K562 (cell line): ENCODE data around the gene ZNRF2. TPM values are rescaled to one million over a fixed set of nuclear protein-coding genes. Genes with fewer than 3 reads are reported as not detected.

ENCODE experiments used
- ATAC-seq: fragments of 200-7000 bp; cut with Tn5 transposase; 3 replicates; pipeline ENCODE4 v1.9.1; 2020; ENCODE audit warnings: moderate library complexity
- BruUV-seq: library from RNA; stranded (reverse); fragments of 400-500 nt; replicated peaks from 2 replicates; lab custom pipeline; 2021; lab: Mats Ljungman, UMichigan
- CTCF ChIA-PET: fragments of 300-600 bp; formaldehyde crosslinking; extraction: SDS; loops from one replicate; lab custom pipeline; 2021; ENCODE audit warnings: low intra/inter-chr PET ratio; lab: Yijun Ruan, JAX
- POLR2A ChIA-PET: fragments of 300-600, 350-650 bp; sonication (Branson Sonifier 250); formaldehyde crosslinking; extraction: SDS; loops from one replicate; lab custom pipeline; 2021; ENCODE audit warnings: antibody characterized with exemption, inconsistent platforms; lab: Yijun Ruan, JAX
- DNase-seq, 4 experiments: peaks; one replicate each; pipeline versions ENCODE4 v3.0.0 to v3.0.0-alpha.2; 2011 to 2018; ENCODE audit warnings: low spot score in 3 of 4, mixed read lengths in 3 of 4; ENCODE audit errors: extremely low read depth in 1 of 4
- FAIRE-seq: peaks from 2 replicates; lab custom pipeline; 2011; peaks lifted over from hg19 to GRCh38; lab: Jason Lieb, UNC
- H2AFZ ChIP-seq: 2 replicates; pipeline ENCODE4 v1.6.0; 2011; ENCODE audit warnings: low read depth, low read length, control low read depth, inconsistent platforms
- H3K27ac ChIP-seq: fragments of 200-600 bp; 3 replicates; pipeline ENCODE4 v1.8.0; 2011; ENCODE audit warnings: low read depth, mild to moderate bottlenecking, control low read depth, inconsistent platforms, low read length, moderate library complexity, mixed read lengths; ENCODE audit errors: extremely low read depth
- H3K27me3 ChIP-seq, 2 experiments: fragments of 300-600 bp in 1 of 2; 2 replicates in 1 of 2; 3 replicates in 1 of 2; pipeline versions ENCODE4 v1.6.0 to v1.8.0; 2011; ENCODE audit warnings: inconsistent platforms in 2 of 2, low read length in 2 of 2, mild to moderate bottlenecking in 1 of 2, mixed read lengths in 1 of 2, moderate library complexity in 1 of 2; ENCODE audit not compliant: control insufficient read depth in 2 of 2, insufficient read depth in 2 of 2
- H3K36me3 ChIP-seq: fragments of 300-600 bp; 3 replicates; pipeline ENCODE4 v1.8.0; 2011; ENCODE audit warnings: mild to moderate bottlenecking, low read length, inconsistent platforms; ENCODE audit not compliant: control insufficient read depth, insufficient read depth
- H3K4me1 ChIP-seq, 2 experiments: fragments of 200-600 bp in 1 of 2; replicated peaks in 1 of 2; 2 replicates in 1 of 2; 3 replicates in 1 of 2; pipeline versions ENCODE4 v1.5.1 to v1.8.0; 2011; ENCODE audit warnings: inconsistent platforms in 2 of 2, low read length in 2 of 2, mild to moderate bottlenecking in 1 of 2, mixed read lengths in 1 of 2, moderate library complexity in 1 of 2; ENCODE audit not compliant: control insufficient read depth in 2 of 2, insufficient read depth in 2 of 2
- H3K4me2 ChIP-seq: 2 replicates; pipeline ENCODE4 v1.6.1; 2011; ENCODE audit warnings: low read length, control low read depth, inconsistent platforms, mixed read lengths; ENCODE audit not compliant: insufficient read depth
- H3K4me3 ChIP-seq: fragments of 200-600 bp; sonication (generic), shearing (Covaris generic); 2 replicates; pipeline ENCODE4 v1.5.1; 2016; ENCODE audit warnings: control low read depth, inconsistent platforms
- H3K79me2 ChIP-seq: fragments of 200-600 bp; 3 replicates; pipeline ENCODE4 v1.8.0; 2011; ENCODE audit warnings: low read length, inconsistent platforms; ENCODE audit not compliant: control insufficient read depth, insufficient read depth
- H3K9ac ChIP-seq, 2 experiments: 2 replicates each; pipeline versions ENCODE4 v1.6.0 to v1.6.1; 2011; ENCODE audit warnings: low read depth in 2 of 2, low read length in 2 of 2, control low read depth in 1 of 2, inconsistent platforms in 1 of 2, mild to moderate bottlenecking in 1 of 2, mixed read lengths in 1 of 2; ENCODE audit not compliant: insufficient read depth in 1 of 2
- H3K9me1 ChIP-seq: one replicate; pipeline ENCODE4 v1.6.0; 2011; ENCODE audit warnings: inconsistent platforms, mild to moderate bottlenecking, low read length, moderate library complexity; ENCODE audit not compliant: control insufficient read depth, insufficient read depth
- H3K9me3 ChIP-seq: replicated peaks from 2 replicates; pipeline ENCODE4 v1.5.1; 2011; ENCODE audit warnings: low read depth, low read length, inconsistent platforms; ENCODE audit not compliant: control insufficient read depth, insufficient read depth
- H4K20me1 ChIP-seq: replicated peaks from 2 replicates; pipeline ENCODE4 v1.6.1; 2011; ENCODE audit warnings: low read length, inconsistent platforms, mixed read lengths; ENCODE audit not compliant: control insufficient read depth, insufficient read depth
- ATF1 ChIP-seq, 2 experiments: fragments of 450-650 bp in 1 of 2; IDR thresholded peaks; 2 replicates each; pipeline ENCODE4 v1.6.1; 2016; ENCODE audit warnings: missing compliant biosample characterization in 1 of 2, missing genetic modification characterization in 1 of 2
- BCOR ChIP-seq: fragments of 450-650 bp; IDR thresholded peaks from 2 replicates; pipeline ENCODE4 v1.6.1; 2016
- FOXJ2 ChIP-seq: fragments of 200-800 bp; sonication (Bioruptor generic); IDR thresholded peaks from 2 replicates; pipeline ENCODE4 v1.6.1; 2016; ENCODE audit warnings: missing genetic modification characterization, missing compliant biosample characterization
- GTF2F1 ChIP-seq: IDR thresholded peaks from 2 replicates; pipeline ENCODE4 v1.6.1; 2011; ENCODE audit warnings: low read depth, low read length, improper control_type of control experiment
- HMG20B ChIP-seq: fragments of 250-450 bp; sonication (Bioruptor Pico); IDR thresholded peaks from 2 replicates; pipeline ENCODE4 v1.5.0; 2021; ENCODE audit warnings: mild to moderate bottlenecking
- HNRNPL ChIP-seq: fragments of 200-400 bp; formaldehyde crosslinking; IDR thresholded peaks from 2 replicates; pipeline ENCODE4 v1.6.1; 2017; ENCODE audit warnings: low read depth, mild to moderate bottlenecking, low read length
- PCBP2 ChIP-seq: fragments of 200-400 bp; formaldehyde crosslinking; IDR thresholded peaks from 2 replicates; pipeline ENCODE4 v1.6.1; 2018; ENCODE audit warnings: low read length, low read depth, mild to moderate bottlenecking, moderate library complexity; ENCODE audit not compliant: poor library complexity, severe bottlenecking
- PHF21A ChIP-seq: fragments of 450-650 bp; IDR thresholded peaks from 2 replicates; pipeline ENCODE4 v1.6.1; 2017; ENCODE audit warnings: low read depth, borderline replicate concordance
- POLR2A ChIP-seq: fragments of 450-650 bp; conservative IDR thresholded peaks from 2 replicates; pipeline ENCODE4 v1.6.1; 2016
- SMARCA5 ChIP-seq: fragments of 450-650 bp; IDR thresholded peaks from 2 replicates; pipeline ENCODE4 v1.6.1; 2016
- SMC3 ChIP-seq: conservative IDR thresholded peaks from 2 replicates; pipeline ENCODE4 v1.6.1; 2011; ENCODE audit warnings: low read depth, low read length, improper control_type of control experiment; ENCODE audit not compliant: insufficient read depth
- XRCC5 ChIP-seq: fragments of 200-400 bp; formaldehyde crosslinking; IDR thresholded peaks from 2 replicates; pipeline ENCODE4 v1.6.1; 2017; ENCODE audit warnings: low read depth, mild to moderate bottlenecking, low read length
- ZNF316 ChIP-seq: fragments of 450-650 bp; IDR thresholded peaks from 2 replicates; pipeline ENCODE4 v1.6.1; 2016
- ZNF695 ChIP-seq: fragments of 450-650 bp; formaldehyde crosslinking; IDR thresholded peaks from 2 replicates; pipeline ENCODE4 v1.4.0; 2020; ENCODE audit warnings: mild to moderate bottlenecking, moderate library complexity
- WGBS: fragments of 100-300 bp; shearing (Covaris generic); methylation state at CpG from one replicate; pipeline ENCODE4 v1.1.6; 2016; ENCODE audit warnings: low coverage, mixed read lengths; ENCODE audit not compliant: insufficient coverage; ENCODE audit errors: missing lambda C conversion rate; 5-methylcytosine and 5-hydroxymethylcytosine counted together
- in situ Hi-C: fragments of 300-500 bp; cut with MboI; formaldehyde crosslinking; loops from 4 replicates; pipeline ENCODE4 v1.15.0; 2018; ENCODE audit warnings: inconsistent platforms, mixed read lengths
- intact Hi-C: fragments of 100-400 bp; cut with micrococcal nuclease; formaldehyde crosslinking; loops from 2 replicates; pipeline ENCODE4 v1.14.2; 2022
- polyA plus RNA-seq, 8 experiments: library from polyadenylated mRNA; depleted of rRNA in 4 of 8; stranded (reverse) in 5 of 8; unstranded in 3 of 8; fragments of >200 nt; fragmentation: Nextera tagmentation in 2 of 8; fragmentation: Illumina TruSeq in 1 of 8; extraction: Ambion mirVana in 2 of 8; extraction: Trizol in 1 of 8; gene quantifications; 2 replicates each; pipeline versions ENCODE4 v1.2.1 to v1.2.3, GENCODE V29; 2011 to 2014; ENCODE audit warnings: inconsistent platforms in 1 of 8, missing spikeins in 1 of 8
- total RNA-seq, 7 experiments: library from RNA; depleted of rRNA in 6 of 7; stranded (reverse); fragments of >200 nt in 6 of 7; fragmentation: Illumina TruSeq in 2 of 7; extraction: Trizol in 2 of 7; gene quantifications; 2 replicates each; pipeline versions ENCODE4 v1.2.1 to v1.2.3, GENCODE V29; 2011 to 2021; ENCODE audit warnings: low replicate concordance in 1 of 7
- TF ChIP-seq, protein P1 (sequence below): sonication (generic); formaldehyde crosslinking; IDR thresholded peaks from 2 replicates; pipeline ENCODE4 v1.8.0; 2023; ENCODE audit warnings: mild to moderate bottlenecking, missing genetic modification reagents
- TF ChIP-seq, protein P2 (sequence below), 2 experiments: fragments of 250-450 bp in 1 of 2; fragments of 450-650 bp in 1 of 2; sonication (Bioruptor Pico) in 1 of 2; IDR thresholded peaks; 2 replicates each; pipeline versions ENCODE4 v1.6.1 to v1.8.0; 2016 to 2021; ENCODE audit warnings: mild to moderate bottlenecking in 2 of 2, moderate library complexity in 2 of 2, missing compliant biosample characterization in 1 of 2, missing genetic modification characterization in 1 of 2
- TF ChIP-seq, protein P3 (sequence below): sonication (generic); formaldehyde crosslinking; IDR thresholded peaks from 2 replicates; pipeline ENCODE4 v1.9.0; 2022; ENCODE audit warnings: mild to moderate bottlenecking, missing genetic modification reagents

Gene ZNRF2
- total and polyA plus RNA-seq, 9 of the 15 experiments (the other 6 are each of a cell fraction or from before 2014, with no cell fraction given), result 1.1 to 13.9 (median 5.5) TPM

DNA sequence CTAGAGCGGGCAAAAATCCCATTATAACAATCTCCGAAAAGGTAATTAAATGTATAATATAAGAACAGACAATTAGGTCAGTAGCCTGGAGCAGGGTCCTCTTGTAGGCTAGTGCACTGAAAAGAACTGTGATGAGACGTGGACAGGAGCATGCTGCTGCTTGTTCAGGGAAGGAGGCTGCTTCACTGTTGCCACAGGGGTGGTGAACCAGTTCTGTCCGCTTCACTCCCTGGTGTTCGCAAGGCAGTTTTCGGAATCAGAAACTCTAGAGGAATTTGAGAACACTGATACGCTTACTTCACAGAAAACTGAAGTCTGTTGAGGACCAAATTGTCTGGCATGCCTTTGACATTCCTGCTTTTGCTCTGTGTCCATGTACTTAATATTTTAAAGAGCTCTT is 17.4 kb downstream of the ZNRF2 start:
- FAIRE-seq (no peak), ATAC-seq (no peak), DNase-seq (no peak)
- no peaks in the 10 kb centered on the region for H3K4me1 ChIP-seq
- BruUV-seq, result no TSS peak
- no peaks in the 10 kb centered on the region for H4K20me1 ChIP-seq
- H2AFZ ChIP-seq, result no peak overlapping the region
- intact Hi-C loops (no loop called here), in situ Hi-C loops (no loop called here)
- H3K4me3 ChIP-seq, result no peak overlapping the region
- WGBS, result 93% methylated on average over 7 of the region's 7 CpGs
- no peaks in the 10 kb centered on the region for H3K27me3 ChIP-seq
- H3K79me2 ChIP-seq, result peaks cover 50% of the 10 kb centered on the region
- no peak overlapping the region for H3K27ac ChIP-seq
- H3K4me2 ChIP-seq, result no peak overlapping the region
- TF ChIP-seq SMC3 (no peak), SMARCA5 (no peak), FOXJ2 (no peak), GTF2F1 (no peak), ZNF316 (no peak), HMG20B (CRISPR knock-in tag) (no peak), POLR2A (no peak), HNRNPL (no peak), ZNF695 (CRISPR knock-in tag) (no peak), PHF21A (no peak), ATF1 (CRISPR knock-in tag; IDR thresholded peaks at IDR 0.05) (no peak), ATF1 (tag; IDR thresholded peaks at IDR 0.05) (no peak), PCBP2 (no peak), XRCC5 (no peak), BCOR (no peak)
- TF ChIP-seq, protein P1, sequence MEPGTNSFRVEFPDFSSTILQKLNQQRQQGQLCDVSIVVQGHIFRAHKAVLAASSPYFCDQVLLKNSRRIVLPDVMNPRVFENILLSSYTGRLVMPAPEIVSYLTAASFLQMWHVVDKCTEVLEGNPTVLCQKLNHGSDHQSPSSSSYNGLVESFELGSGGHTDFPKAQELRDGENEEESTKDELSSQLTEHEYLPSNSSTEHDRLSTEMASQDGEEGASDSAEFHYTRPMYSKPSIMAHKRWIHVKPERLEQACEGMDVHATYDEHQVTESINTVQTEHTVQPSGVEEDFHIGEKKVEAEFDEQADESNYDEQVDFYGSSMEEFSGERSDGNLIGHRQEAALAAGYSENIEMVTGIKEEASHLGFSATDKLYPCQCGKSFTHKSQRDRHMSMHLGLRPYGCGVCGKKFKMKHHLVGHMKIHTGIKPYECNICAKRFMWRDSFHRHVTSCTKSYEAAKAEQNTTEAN (CRISPR knock-in tag), result no peak
- TF ChIP-seq, protein P2, sequence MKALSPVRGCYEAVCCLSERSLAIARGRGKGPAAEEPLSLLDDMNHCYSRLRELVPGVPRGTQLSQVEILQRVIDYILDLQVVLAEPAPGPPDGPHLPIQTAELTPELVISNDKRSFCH (CRISPR knock-in tag; IDR thresholded peaks at IDR 0.05), result no peak
- TF ChIP-seq, protein P2 (tag; IDR thresholded peaks at IDR 0.05), result no peak
- TF ChIP-seq, protein P3, sequence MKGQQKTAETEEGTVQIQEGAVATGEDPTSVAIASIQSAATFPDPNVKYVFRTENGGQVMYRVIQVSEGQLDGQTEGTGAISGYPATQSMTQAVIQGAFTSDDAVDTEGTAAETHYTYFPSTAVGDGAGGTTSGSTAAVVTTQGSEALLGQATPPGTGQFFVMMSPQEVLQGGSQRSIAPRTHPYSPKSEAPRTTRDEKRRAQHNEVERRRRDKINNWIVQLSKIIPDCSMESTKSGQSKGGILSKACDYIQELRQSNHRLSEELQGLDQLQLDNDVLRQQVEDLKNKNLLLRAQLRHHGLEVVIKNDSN (CRISPR knock-in tag), result no peak
- no peak overlapping the region for H3K9ac ChIP-seq
- ChIA-PET CTCF (no interaction called here), POLR2A (interaction anchor here (1.4 kb wide), 1 partner anchor 10 kb away, joined by 3 read pairs; no protein-coding TSS in a partner anchor)
- no peaks in the 10 kb centered on the region for H3K9me1 ChIP-seq
- H3K36me3 ChIP-seq, result no peaks in the 10 kb centered on the region
- H3K9me3 ChIP-seq, result no peaks in the 10 kb centered on the region
